ENCODE measurements around the gene FCGR1A.
"Not testable (repeated sequence)": the region's sequence is repeated elsewhere in the genome, so short reads cannot be mapped to it uniquely, and the experiment has no call there.

Gene FCGR1A

DNA sequence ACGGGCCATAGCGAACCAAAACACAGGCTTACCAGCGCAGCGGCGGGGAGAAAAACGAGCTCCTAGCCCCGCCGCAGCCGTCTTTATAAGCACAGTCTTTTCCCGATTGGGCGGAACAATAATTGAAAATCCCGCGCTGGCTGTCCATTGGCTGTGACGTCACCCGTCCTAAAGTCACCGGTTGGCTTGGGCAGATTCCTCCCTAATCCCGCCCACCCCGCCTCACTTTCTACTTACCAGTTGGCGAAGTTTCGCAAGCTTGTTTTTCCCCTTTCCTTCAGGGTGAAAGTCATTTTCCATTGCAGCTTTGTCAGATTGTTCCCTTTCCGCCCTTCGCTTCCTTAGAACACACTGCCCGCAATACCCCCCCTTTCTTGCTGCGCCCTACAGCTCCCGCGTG is 58.7 kb downstream of the FCGR1A start:
- DNase-seq = not testable (repeated sequence)
